Measurements from ENCODE around the gene CTCF. TPM values are rescaled to one million over a fixed set of nuclear protein-coding genes. Genes with fewer than 3 reads are reported as not detected.
"Not testable (repeated sequence)": the region's sequence is repeated elsewhere in the genome, so short reads cannot be mapped to it uniquely, and the experiment has no call there.

Gene CTCF
- total RNA-seq, 2 donors from 2014 or later, result 55.5 to 71.1 TPM

DNA sequence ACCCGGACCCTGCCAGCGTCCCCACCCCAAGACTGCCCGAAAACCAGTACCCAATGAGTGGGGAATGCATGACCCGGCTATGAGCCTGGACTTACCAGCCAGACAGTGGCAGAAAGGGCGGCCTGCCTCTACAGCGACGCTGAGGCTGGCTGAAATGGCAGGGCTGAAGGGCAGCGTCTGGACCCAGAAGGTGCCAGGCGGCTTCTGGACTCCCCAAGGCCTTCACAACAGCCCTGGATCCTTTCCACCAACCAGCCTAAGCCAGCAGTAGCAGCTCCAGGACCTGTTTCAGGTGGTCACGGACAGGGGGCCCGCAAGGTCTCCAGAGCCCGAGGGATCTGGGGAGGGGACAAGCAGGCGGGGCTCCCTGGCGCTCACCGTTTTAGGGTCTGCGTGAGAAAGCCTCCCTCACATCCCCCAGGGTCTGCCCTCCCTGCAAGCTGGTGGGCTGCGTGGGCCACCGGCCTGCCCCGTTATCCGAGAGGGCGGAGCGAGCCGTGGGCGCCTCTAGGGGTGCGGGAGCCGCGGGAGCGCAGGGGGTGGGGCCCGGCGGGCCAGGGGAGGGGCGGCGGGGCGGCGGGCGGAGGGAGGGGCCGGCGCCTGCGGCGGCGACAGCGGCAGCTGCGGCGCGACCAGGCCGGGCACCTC is 34.0 kb upstream of the CTCF start, which contains the start of gene RIPOR1:
Gene RIPOR1 (plus strand): TSS at position 608 of the 648 bp plus-strand sequence. CDS start 9,618 bp downstream, outside the sequence.
- H3K27ac Mint-ChIP-seq, result no peak within 1 kb of the TSS
- peak within 1 kb of the TSS; percentile 81 to 84 for H3K4me3 Mint-ChIP-seq
- peaks cover 19% of the 10 kb centered on the region for H3K4me1 Mint-ChIP-seq (ENCODE audit: low read depth)
- peak; percentile 71 to 78 for ATAC-seq (replicated peaks in 1 of 2)
- H3K9me3 Mint-ChIP-seq, result no peaks in the 10 kb centered on the region
- DNase-seq, result peak; percentile 65 to 69
- H3K27me3 Mint-ChIP-seq (ENCODE audit: low read depth), result peaks cover 25% of the 10 kb centered on the region
- no peaks in the 10 kb centered on the region for H3K36me3 Mint-ChIP-seq (ENCODE audit: insufficient read depth in 2 of 2)

DNA sequence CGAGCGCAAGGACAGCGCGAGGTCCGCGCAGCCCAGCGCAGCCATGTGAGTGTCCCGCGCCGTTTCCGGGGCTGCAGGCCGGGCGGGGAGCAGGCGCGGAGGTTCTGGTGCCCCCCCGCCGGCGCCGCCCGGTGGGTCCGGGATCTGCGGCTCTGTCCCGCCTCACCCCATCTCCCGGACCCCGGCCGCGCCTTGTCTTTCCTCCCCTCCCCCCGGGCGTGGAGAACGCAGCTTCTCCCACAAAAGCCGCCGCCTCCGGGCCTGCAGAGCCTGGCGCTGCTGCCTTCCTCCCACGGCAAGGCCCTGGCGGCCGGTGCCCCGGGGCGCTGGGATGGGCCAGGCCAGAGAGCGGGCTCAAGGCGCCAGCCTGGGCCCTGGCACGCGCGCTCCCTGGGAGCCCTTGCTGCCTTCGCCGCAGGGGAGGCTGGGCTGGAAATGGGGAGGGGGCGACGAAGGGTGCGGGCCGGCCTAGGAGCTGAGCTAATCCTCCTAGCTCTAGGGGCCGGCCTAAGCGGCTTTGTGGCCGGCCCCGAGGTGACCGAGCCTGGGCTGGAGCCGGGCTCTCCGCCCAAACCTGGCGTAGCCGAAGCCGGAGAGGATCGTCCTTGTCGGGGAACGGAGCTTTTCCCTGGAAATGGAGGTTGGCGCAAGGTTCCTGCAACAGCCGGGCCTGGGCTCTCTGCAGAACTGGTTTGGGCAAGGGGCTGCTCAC is 33.3 kb upstream of the CTCF start:
- Mint-ChIP-seq H3K36me3 (ENCODE audit: insufficient read depth in 2 of 2) (no peaks in the 10 kb centered on the region), H3K27ac (no peak overlapping the region), H3K4me3 (peak overlapping the region; percentile 81 to 84), H3K4me1 (ENCODE audit: low read depth) (peaks cover 19% of the 10 kb centered on the region), H3K9me3 (no peaks in the 10 kb centered on the region), H3K27me3 (ENCODE audit: low read depth) (peaks cover 28% of the 10 kb centered on the region)
- ATAC-seq (replicated peaks in 1 of 2), result peak; percentile 63 to 69
- peak; percentile 47 to 54 for DNase-seq

DNA sequence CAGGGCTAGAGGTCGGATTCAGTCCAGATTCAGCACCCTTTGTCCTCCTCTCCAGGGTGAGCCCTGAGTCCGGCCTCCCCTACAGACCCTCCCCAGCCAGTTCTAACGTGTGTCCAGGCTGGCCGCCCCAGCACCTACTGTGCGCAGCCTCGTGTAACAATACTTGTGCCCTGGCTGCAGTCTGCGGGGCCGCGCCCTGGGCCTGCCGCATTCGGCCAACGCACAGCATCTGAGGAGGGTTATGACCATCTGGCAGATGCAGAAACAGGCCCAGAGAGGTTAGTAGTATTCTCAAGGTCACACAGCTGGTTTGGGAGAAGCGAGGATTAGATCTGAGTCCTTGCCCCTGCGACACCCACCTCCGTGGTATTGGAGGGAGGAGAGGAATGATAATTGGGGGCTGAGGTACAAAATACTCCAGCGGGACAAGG is 32.7 kb upstream of the CTCF start:
- no peak overlapping the region for H3K27ac Mint-ChIP-seq
- no peak for ATAC-seq (replicated peaks in 1 of 2)

DNA sequence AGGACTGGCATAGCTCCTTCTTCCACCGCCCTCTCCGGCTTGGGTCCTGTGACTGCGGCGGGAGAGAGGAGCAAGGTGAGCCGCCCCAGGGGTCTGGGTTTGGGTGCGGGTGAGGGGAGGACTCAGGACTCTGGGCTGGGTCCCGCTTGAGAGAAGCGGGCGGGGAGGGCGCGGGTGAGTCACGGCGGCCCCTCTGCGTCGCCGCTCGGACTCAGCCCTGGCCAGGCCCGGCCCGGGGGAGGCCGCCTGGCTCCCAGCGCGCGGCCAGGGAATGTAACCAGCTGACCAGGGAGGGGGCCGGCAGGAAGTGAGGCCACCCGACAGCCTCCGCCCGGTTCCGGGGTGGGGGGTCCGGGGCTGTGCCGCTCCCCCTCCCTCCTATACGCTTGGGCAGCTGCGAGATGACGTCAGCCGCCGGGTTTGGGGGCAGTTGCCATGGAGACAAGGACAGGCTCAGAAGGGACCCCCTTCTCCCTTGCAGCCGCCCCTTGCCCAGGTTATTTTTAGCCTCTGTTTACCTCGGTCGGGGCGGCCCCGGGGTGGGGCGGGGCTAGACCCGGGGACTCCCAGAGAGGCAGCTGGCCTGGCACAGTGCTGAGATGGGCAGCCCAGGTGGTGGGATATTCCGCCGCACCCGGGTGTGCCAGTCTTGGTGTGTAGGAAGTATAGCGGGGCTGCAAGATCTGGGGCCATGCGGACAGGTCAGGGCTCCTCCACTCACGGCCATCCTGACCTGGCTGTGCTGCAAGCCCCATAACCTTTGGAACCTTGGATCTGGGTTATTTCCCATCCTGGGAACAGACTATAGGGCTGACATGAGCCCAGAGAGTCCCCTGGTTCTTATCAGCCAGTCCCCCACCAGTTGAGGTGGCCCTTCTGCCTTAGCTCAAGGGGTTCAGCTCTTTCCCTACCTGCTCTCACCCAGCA is 32.0 kb upstream of the CTCF start:
- peak overlapping the region; percentile 81 to 84 for H3K4me3 Mint-ChIP-seq
- peaks cover 32% of the 10 kb centered on the region for H3K27me3 Mint-ChIP-seq (ENCODE audit: low read depth)
- no peaks in the 10 kb centered on the region for H3K9me3 Mint-ChIP-seq
- peaks cover 19% of the 10 kb centered on the region for H3K4me1 Mint-ChIP-seq (ENCODE audit: low read depth)
- no peaks in the 10 kb centered on the region for H3K36me3 Mint-ChIP-seq (ENCODE audit: insufficient read depth in 2 of 2)
- ATAC-seq (replicated peaks in 1 of 2) (peak; percentile 30 to 41), DNase-seq (no peak)
- H3K27ac Mint-ChIP-seq, result no peak overlapping the region

More for the DNA sequence above, 32.7 kb upstream of the CTCF start:
- Mint-ChIP-seq H3K4me1 (ENCODE audit: low read depth) (peaks cover 19% of the 10 kb centered on the region), H3K27me3 (ENCODE audit: low read depth) (peaks cover 28% of the 10 kb centered on the region), H3K36me3 (ENCODE audit: insufficient read depth in 2 of 2) (no peaks in the 10 kb centered on the region), H3K9me3 (no peaks in the 10 kb centered on the region), H3K4me3 (peak overlapping the region; percentile 81 to 84)
- DNase-seq, result no peak

DNA sequence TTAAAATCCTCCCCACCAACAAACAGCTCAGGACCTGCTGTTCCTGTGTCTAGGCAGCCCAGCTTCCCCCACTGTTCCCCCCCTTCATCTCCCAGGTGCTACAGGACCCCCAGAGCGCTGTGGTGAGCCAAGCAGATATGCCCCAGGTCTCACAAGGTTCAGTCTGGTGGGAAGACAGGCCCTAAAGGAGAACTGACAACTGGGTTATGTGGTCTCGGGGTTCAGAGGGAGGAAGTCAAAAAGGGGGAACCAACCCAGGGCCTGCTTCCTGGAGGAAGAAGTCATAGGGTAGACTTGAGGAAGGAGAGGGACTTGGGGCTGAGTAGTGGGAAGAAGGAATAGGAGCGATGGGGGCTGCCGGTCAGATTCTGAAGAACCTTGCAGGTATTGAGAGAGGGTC is 31.1 kb upstream of the CTCF start:
- ATAC-seq (replicated peaks in 1 of 2) (no peak), DNase-seq (no peak)
- Mint-ChIP-seq H3K4me1 (ENCODE audit: low read depth) (peaks cover 26% of the 10 kb centered on the region), H3K27ac (no peak overlapping the region), H3K27me3 (ENCODE audit: low read depth) (peaks cover 41% of the 10 kb centered on the region), H3K36me3 (ENCODE audit: insufficient read depth in 2 of 2) (no peaks in the 10 kb centered on the region), H3K4me3 (no peak overlapping the region), H3K9me3 (no peaks in the 10 kb centered on the region)

DNA sequence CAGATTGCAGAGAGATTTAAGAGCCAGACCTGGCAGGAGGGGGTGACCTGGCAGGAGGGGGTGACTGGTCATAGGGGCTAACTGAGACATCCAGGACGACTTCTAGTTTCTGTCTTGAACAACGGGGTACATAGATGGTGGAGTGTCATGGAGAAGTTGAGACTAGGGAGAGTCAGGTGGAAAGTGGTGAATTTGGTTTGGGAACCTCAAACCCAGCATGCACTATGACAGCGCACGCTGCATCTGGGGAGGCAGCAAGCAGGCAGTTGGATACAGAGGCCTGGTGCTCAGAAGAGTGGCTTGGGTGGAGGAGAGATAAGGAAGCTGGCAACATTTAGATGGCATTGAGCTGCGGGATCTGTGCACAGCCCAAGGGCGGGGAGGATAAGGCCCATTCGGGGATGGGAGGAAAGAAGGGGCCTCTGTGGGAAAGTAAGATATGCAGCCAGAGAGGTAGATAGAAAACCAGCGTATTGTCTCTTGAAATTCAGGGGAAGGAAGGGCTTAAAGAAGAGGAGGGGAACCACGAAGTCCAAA is 29.2 kb upstream of the CTCF start:
- peaks cover 50% of the 10 kb centered on the region for H3K27me3 Mint-ChIP-seq (ENCODE audit: low read depth)

DNA sequence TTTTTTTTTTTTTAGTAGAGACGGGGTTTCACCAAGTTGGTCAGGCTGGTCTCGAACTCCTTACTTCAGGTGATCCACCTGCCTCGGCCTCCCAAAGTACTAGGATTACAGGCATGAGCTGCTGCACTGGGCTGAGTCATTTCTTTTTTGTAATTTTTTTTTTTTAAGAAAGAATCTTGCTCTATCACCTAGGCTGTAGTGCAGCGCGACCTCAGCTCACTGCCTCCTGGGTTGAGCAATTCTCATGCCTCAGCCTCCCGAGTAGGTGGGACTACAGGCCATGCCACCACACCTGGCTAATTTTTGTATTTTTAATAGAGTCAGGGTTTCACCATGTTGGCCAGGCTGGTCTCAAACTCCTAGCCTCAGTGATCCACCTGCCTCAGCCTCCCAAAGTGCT is 28.3 kb upstream of the CTCF start:
- ATAC-seq (replicated peaks in 1 of 2); H3K9me3 Mint-ChIP-seq: not testable (repeated sequence)

More for the DNA sequence above, 29.2 kb upstream of the CTCF start:
- H3K9me3 Mint-ChIP-seq, result no peaks in the 10 kb centered on the region
- no peaks in the 10 kb centered on the region for H3K36me3 Mint-ChIP-seq (ENCODE audit: insufficient read depth in 2 of 2)
- ATAC-seq (replicated peaks in 1 of 2) (no peak), DNase-seq (no peak)
- peaks cover 36% of the 10 kb centered on the region for H3K4me1 Mint-ChIP-seq (ENCODE audit: low read depth)
- no peak overlapping the region for H3K4me3 Mint-ChIP-seq
- H3K27ac Mint-ChIP-seq, result no peak overlapping the region

DNA sequence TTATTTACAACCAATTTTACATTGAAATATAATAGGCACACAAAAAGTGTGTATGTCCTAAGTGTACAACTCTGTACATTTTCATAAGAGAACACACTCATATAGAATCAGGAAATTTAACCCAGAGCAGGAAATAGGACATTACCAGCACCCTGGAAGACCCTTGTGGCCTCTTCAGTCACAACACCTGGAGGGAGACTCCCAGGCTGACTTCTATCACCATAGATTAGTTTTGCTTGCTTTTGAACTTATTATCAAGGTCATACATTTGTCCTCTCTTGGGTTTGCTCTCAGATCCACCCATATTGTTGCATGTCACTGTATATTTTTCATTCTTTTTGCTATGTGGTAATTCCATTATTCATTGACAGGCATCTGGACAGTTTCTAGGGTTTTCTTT is 27.9 kb upstream of the CTCF start:
- H3K9me3 Mint-ChIP-seq, result no peaks in the 10 kb centered on the region
- H3K4me1 Mint-ChIP-seq (ENCODE audit: low read depth), result peaks cover 41% of the 10 kb centered on the region
- DNase-seq (no peak), ATAC-seq (replicated peaks in 1 of 2) (no peak)
- peaks cover 50% of the 10 kb centered on the region for H3K27me3 Mint-ChIP-seq (ENCODE audit: low read depth)
- no peak overlapping the region for H3K27ac Mint-ChIP-seq
- no peak overlapping the region for H3K4me3 Mint-ChIP-seq
- H3K36me3 Mint-ChIP-seq (ENCODE audit: insufficient read depth in 2 of 2), result no peaks in the 10 kb centered on the region

More for the DNA sequence above, 28.3 kb upstream of the CTCF start:
- not testable (repeated sequence) for DNase-seq; H3K27ac Mint-ChIP-seq; H3K4me3 Mint-ChIP-seq; H3K36me3 Mint-ChIP-seq (ENCODE audit: insufficient read depth in 2 of 2)
- Mint-ChIP-seq H3K4me1 (ENCODE audit: low read depth) (peaks cover 39% of the 10 kb centered on the region), H3K27me3 (ENCODE audit: low read depth) (peaks cover 50% of the 10 kb centered on the region)

DNA sequence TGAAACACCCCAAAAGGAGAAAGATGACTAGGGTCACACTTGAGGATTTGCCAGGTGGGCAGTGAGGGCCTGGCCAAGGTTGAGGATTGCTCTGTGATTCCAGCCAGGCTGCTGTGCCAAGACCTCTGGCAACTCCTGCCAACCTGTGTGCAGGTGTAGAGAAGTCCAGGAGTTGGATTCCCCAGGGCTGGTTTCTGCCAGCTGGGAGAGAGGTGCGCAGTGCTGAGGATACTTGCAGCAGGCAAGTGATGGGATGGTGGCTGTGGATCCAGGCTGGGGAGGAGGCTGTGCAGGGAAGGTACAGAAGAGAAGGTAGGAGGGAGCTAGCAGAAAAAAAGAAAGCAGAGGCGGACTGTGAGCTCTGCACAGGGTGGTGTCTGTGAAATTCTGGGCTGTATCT is 27.1 kb upstream of the CTCF start:
- Mint-ChIP-seq H3K27ac (no peak overlapping the region), H3K4me3 (peak overlapping the region in 1 of 2 donors; percentile 13), H3K27me3 (ENCODE audit: low read depth) (peaks cover 46% of the 10 kb centered on the region), H3K4me1 (ENCODE audit: low read depth) (peaks cover 35% of the 10 kb centered on the region), H3K36me3 (ENCODE audit: insufficient read depth in 2 of 2) (no peaks in the 10 kb centered on the region), H3K9me3 (no peaks in the 10 kb centered on the region)
- no peak for ATAC-seq (replicated peaks in 1 of 2)
- no peak for DNase-seq

DNA sequence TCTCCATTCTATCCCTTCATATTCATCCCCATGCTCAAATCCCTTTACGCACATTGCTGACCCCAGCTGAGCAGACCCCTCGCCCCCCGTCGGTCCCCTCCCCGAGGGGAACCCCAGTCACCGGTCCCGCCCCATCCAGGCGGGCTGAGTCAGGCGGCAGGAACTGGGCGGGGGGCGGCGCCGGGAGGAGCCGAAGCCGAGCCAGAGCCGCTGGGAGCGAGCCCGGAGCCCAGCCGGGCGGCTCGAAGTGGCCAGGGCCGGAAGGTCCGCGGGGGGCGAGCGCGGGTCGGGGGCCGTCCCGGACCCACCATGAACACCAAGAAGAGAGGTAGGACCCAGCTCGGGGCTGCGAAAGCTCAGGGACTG is 25.1 kb upstream of the CTCF start:
- ATAC-seq (replicated peaks in 1 of 2) (peak; percentile 66 to 77), DNase-seq (peak; percentile 65 to 79)
- Mint-ChIP-seq H3K4me3 (peak overlapping the region; percentile 83 to 87), H3K27ac (peak overlapping the region; percentile 70), H3K36me3 (ENCODE audit: insufficient read depth in 2 of 2) (peaks cover 2 to 5% of the 10 kb centered on the region in 2 donors), H3K4me1 (ENCODE audit: low read depth) (peaks cover 38% of the 10 kb centered on the region), H3K9me3 (no peaks in the 10 kb centered on the region), H3K27me3 (ENCODE audit: low read depth) (peaks cover 35% of the 10 kb centered on the region)

DNA sequence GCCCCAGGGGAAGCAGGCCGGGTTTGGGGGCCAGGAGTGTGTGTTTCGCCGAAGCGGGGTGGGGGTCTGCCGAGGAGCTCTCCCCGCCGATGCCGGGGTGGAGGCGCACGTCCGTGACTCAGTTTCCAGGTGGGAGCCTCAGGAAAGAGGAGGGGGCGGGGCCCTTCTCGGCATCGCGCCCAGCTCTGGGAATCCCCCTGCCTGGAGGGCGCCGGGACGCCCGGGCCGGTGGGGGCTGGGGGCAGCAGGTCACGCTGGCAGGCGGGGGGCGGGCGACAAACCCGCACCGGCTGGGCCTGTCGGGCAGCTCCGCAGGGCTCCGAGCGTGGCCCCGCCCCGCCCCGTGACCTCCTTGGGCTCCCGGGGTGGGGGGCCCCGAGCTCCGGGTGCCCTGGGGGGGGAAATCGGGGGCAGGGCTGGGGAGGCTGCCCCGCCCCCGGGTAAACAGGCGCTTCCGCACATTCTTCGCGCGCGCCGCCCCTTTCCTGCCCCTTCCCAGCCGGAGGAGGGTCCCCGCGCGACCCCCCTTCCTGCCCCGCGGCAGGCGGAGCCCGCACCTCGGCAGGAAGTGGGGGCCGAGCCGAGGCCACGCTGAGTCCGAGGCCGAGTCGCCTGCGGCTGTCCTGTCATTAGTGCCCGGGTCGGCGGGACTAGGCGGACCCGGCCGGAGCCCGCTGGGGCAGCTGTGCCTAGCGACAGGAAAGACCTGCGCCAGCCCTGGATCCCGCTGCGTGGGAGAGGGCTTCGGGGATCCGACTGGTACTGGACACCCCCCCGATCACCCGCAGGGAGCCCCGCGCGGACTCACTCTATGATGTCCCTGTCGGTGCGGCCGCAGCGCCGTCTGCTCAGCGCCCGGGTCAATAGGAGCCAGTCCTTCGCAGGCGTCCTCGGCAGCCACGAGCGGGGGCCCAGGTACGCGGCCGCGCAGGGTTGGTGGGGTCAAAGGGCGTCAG is 24.4 kb upstream of the CTCF start:
- Mint-ChIP-seq H3K27ac (peak overlapping the region; percentile 12), H3K27me3 (ENCODE audit: low read depth) (peaks cover 30% of the 10 kb centered on the region), H3K4me3 (peak overlapping the region; percentile 83 to 87), H3K9me3 (no peaks in the 10 kb centered on the region), H3K4me1 (ENCODE audit: low read depth) (peaks cover 45% of the 10 kb centered on the region), H3K36me3 (ENCODE audit: insufficient read depth in 2 of 2) (peaks cover 4 to 5% of the 10 kb centered on the region in 2 donors)
- ATAC-seq (replicated peaks in 1 of 2) (peak; percentile 54 to 63), DNase-seq (peak; percentile 65 to 76)

DNA sequence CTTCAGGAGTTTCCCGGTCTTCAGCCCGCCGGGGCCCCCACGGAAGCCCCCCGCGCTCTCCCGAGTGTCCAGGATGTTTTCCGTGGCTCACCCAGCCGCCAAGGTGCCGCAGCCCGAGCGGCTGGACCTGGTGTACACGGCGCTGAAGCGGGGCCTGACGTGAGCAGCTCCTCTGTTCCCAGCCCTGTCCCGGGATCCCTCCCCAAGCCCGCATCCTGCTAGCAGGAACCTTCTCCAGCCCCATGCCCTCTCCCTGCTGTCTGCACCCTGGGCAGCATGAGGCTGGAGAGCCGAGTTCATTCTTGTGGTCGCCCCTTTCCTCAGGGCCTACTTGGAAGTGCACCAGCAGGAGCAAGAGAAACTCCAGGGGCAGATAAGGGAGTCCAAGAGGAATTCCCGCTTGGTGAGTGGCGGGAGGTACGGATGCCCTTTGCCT is 23.6 kb upstream of the CTCF start:
- no peaks in the 10 kb centered on the region for H3K9me3 Mint-ChIP-seq
- DNase-seq, result no peak
- H3K27me3 Mint-ChIP-seq (ENCODE audit: low read depth), result peaks cover 22% of the 10 kb centered on the region
- no peak for ATAC-seq (replicated peaks in 1 of 2)
- peak overlapping the region; percentile 56 to 69 for H3K4me3 Mint-ChIP-seq
- H3K36me3 Mint-ChIP-seq (ENCODE audit: insufficient read depth in 2 of 2), result peaks cover 4 to 5% of the 10 kb centered on the region in 2 donors
- no peak overlapping the region for H3K27ac Mint-ChIP-seq
- H3K4me1 Mint-ChIP-seq (ENCODE audit: low read depth), result peaks cover 45% of the 10 kb centered on the region

Data from activated T-cell treated with anti-CD3 and anti-CD28 coated beads, Interleukin-2, amount 50 U/mL, for 72 hours (primary cell).